Measurements from ENCODE around the gene PHC2.
"Not testable (repeated sequence)": the region's sequence is repeated elsewhere in the genome, so short reads cannot be mapped to it uniquely, and the experiment has no call there.

The PHC2 gene

GRCh38 chr1:33309351-33309750, 121.5 kb downstream of the PHC2 start:
- not testable (repeated sequence) for DNase-seq

GRCh38 chr1:33307494-33307864, 123.4 kb downstream of the PHC2 start:
- no peak for DNase-seq

DNA sequence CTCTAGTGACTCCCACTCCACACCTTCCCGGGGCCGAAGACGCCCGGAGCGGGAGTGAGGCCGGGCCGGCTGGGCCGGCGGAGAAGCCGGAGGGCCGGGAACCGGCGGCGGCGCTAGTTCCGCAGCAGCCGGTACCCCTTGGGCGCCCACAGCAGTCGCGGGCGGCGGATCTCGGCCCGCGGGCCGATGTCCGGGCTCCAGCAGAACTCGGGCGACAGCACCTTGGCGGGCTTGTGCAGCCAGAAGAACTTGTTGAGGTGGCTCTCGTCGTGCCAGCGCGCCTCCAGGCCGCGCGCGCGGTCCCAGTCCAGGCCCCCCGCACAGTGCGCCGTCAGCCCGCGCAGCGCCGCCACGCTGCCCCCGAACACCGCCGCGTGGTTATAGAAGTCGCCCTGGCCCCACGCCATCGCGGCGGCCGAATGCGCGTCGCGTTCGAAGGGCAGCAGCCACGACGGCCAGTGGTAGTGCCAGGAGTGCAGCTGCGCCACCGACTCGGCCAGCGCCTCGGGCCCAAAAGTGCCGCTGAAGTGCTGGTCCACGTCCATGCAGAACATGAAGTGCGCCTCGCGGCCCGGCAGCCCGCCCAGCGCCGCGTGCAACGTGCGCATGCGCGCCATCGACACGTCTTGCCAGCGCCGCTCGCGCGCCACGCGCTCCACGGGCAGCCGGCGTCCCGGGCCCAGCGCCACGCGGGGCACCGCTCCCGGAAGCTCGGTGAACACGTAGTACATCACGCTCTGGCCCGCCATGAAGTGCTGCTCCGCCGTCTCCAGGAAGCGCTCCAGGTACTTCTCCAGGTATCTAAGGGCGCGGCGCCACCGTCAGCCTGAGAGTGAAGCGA, 124.0 kb downstream of the PHC2 start:
- no peak for DNase-seq

GRCh38 chr1:33305816-33306652, 124.9 kb downstream of the PHC2 start:
- DNase-seq: no peak

GRCh38 chr1:33305016-33305415, 125.9 kb downstream of the PHC2 start:
- no peak for DNase-seq

DNA sequence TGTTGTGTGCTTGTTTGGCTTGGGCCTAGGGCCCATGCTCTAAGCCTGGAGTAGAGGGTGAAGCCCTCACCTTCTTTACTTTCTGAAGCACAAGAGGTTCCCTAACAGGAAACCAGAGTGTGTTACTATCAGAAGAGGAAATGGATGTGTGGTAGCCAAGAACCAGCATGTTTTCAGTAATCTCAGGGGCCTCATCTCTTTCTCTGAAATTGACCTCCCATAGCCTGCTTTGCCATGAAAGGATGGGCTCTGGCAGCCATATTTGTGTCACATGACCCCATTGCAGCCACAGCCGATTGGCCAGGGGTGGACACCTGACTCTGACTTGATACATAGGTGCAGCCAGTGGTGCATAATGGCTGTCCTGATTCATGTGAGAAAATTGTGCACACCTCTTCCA, 128.6 kb downstream of the PHC2 start:
- no peak for DNase-seq

DNA sequence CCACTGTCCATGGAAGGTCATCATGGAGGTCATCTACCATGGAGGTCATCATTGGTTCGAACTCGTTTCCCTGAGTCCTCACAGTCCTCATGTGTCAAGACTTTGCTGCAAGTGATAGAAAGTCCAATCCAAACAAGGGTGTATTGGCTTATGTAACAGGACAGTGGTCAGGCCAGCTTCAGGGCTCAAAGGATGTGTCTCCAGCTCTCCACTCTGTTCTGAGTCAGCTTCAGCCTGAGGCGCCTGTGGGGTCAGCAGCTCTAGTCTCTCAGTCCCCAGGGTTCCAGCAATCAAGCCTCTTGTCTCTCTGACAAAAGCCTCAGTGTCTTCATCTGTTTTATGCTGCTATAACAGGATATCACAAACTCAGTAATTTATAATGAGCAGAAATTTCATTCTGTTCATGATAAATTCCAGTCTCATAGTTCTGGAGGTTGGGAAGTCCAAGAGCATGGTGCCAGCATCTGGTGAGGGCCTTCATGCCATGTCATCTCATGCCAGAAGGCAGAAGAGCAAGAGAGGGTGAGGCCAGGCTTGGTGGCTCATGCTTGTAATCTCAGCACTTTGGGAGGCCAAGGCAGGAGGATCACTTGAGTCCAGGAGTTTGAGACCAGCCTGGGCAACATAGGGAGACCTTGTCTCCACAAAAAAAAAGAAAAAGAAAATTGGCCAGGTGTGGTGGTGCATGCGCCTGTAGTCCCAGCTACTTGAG, 129.5 kb downstream of the PHC2 start:
- no peak for DNase-seq

DNA sequence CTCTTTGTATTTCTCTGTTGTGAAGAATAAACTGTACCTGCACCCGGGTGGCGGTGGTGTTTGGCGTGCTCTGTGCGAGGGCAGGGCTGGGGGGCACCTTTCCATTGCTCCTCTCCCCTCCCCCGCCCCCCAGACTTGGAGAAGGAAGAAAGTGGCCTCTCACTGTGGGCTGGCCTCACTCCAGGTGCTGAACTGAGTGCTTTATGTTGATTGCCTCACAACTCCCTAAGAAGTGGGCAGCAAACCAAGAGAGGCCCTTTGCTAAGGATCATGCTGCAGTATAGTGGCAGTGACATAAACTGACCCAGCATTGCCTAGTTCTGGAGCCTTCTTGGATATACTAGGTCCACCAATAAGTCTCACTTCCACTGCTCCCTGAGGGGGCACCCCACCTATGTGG, 130.2 kb downstream of the PHC2 start:
- no peak for DNase-seq

- no peak for DNase-seq
Measured at GRCh38 chr1:33299461-33300155, 131.3 kb downstream of the PHC2 start.

DNA sequence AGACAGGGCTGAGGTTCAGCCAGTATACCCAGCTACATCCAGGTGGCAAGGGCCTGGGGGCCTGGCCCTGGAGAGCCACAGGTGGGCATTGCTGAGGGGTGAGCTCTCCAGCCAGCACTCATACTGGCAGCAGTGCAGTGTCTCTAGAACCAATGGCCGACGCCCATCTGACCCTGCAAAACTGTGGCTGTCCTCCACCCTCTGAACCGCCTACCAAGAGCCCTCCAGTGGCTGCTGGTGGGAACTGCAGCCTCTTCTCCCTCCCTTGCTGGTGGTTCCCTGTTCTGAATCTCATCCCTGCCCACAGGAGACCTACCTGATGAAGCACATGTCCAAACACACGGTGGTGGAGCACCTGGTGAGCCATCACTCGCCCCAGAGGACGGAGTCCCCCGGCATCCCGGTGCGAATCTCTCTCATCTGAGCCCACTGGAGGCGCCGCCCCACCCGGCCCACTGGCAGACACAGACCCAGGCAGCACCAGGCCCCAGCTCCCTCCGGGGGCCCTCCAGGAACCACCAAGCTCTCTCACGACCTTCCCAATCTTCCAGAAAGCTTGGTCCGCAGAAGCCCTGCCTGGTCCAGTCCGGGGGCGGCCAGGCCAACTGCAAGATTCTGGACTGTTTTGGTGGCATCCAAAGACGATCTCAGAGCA, 132.1 kb downstream of the PHC2 start:
- DNase-seq: no peak

GRCh38 chr1:33297911-33298622, 132.8 kb downstream of the PHC2 start:
- DNase-seq: no peak

- DNase-seq: no peak
Measured at GRCh38 chr1:33296824-33297223, 134.1 kb downstream of the PHC2 start.

GRCh38 chr1:33296082-33296458, 134.8 kb downstream of the PHC2 start:
- no peak for DNase-seq

DNA sequence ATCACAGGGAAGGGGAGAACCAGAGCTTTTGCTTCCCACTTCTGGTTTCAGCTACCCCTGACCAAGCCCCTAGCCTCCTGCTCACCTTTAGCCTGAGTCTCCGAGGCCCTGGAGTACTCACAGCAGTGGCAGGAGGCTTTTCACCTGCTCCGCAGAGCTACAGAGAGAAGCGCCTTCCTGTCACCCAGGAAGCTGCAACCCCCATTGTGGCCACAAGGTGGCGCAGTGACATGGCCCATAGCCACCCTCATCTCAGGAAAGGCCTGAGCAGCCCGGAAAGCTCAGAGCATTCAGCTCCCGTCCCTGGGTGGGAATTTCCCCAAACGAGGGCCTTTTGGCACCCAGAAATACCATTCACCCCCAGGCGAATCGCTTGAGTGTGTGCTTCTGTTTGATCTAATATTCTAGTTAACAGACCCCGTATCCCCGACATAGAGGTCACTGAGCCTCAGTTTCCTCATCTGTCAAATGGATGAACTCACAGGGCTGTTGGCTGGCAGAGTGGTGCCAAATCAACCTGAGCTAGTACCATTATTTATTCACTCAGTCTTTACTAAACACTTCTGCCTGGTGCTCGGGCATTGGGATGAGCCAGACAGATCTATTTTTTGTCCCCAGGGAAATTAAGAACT, 135.3 kb downstream of the PHC2 start:
- peak; percentile 67 for DNase-seq

DNA sequence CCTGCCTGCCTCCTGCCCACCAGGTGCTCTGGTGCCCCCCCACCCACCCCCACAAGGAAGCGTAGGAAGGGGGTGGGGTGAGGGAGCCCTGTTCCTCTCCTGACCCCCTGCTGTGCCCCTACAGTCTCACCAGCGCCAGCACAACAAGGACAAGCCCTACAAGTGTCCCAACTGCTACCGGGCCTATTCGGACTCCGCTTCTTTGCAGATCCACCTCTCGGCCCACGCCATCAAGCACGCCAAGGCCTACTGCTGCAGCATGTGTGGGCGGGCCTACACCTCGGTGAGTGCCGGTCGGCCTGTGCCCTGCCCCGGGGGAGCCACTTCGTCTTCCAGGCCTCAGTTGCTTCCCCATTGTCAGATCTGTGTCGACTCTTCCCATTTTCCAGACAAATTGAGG, 135.9 kb downstream of the PHC2 start:
- DNase-seq: no peak

- DNase-seq: no peak
Measured at GRCh38 chr1:33294071-33295010, 136.6 kb downstream of the PHC2 start.

DNA sequence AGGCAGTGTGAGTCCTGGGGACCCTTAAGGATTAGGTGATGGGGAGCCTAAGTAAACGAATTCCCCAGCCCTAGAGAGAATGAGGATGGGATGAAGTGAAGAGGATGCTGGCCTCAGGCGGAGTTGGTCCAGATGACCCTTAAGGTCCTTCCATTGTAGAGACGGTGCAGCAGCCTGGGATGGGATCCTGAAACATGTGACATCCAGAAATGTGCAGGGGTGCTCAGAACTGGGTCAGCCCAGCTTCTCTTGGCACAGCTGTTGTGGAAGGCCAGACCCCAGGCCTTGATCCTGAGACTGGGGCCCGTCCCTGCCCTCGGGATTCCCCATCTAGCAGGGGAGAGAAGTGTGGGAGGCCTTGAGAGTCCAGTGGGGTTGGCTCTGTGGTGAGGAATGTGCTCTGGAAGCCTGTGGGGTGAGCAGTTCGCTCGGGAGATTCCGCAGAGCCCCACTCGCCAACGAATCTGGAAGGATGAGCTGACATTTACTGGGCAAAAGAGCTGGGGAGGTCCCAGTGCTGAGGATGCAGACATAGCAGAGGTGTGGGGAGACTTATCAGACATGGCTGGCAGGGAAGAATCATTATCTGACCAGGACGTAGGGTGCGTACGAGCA, 138.1 kb downstream of the PHC2 start:
- no peak for DNase-seq

DNA sequence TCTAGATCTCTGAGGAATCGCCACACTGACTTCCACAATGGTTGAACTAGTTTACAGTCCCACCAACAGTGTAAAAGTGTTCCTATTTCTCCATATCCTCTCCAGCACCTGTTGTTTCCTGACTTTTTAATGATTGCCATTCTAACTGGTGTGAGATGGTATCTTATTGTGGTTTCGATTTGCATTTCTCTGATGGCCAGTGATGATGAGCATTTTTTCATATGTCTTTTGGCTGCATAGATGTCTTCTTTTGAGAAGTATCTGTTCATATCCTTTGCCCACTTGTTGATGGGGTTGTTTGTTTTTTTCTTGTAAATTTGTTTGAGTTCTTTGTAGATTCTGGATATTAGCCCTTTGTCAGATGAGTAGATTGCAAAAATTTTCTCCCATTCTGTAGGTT, 140.3 kb downstream of the PHC2 start:
- not testable (repeated sequence) for DNase-seq

DNA sequence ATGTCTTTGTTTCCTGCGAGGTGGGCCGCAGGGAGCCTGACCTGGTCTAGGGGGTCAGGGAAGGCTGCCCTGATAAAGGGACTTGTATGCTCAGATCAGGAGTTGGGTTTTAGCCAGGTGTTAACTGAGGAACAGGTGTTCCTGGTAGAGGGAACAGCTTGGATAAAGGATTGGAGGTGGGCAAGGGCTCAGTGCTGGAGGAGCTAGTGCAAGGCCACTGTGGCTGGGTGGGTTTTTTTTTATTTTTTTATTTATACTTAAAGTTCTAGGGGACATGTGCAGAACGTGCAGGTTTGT, 141.1 kb downstream of the PHC2 start:
- no peak for DNase-seq
